ENCODE results near the gene DYDC2. TPM values are rescaled to one million over a fixed set of nuclear protein-coding genes. Genes with fewer than 3 reads are reported as not detected.

DYDC2 gene
- total and polyA plus RNA-seq, 2 experiments from 2014 or later, result 8.1 to 9.0 TPM

DNA sequence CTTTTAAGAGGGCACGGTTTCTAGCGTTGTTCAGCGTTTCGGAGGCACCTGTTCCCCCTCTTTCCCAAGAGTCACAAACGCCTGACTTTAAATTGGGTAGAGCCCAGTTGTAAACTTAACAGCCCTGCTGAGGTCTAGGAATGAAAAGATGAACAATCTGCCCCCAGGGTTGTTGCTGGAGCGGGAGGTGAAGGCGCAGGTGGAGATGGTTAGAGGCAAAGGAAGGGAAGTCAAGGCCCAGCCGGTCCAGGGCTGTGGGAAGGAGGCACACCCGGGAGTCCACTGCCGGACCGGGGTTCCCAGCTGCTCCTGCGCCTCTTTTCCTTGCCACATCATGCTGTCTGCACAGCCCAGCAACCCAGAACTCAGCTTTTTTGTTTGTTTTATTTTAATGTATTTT, 52.5 kb downstream of the DYDC2 start (continued):
- TF ChIP-seq, protein P1, sequence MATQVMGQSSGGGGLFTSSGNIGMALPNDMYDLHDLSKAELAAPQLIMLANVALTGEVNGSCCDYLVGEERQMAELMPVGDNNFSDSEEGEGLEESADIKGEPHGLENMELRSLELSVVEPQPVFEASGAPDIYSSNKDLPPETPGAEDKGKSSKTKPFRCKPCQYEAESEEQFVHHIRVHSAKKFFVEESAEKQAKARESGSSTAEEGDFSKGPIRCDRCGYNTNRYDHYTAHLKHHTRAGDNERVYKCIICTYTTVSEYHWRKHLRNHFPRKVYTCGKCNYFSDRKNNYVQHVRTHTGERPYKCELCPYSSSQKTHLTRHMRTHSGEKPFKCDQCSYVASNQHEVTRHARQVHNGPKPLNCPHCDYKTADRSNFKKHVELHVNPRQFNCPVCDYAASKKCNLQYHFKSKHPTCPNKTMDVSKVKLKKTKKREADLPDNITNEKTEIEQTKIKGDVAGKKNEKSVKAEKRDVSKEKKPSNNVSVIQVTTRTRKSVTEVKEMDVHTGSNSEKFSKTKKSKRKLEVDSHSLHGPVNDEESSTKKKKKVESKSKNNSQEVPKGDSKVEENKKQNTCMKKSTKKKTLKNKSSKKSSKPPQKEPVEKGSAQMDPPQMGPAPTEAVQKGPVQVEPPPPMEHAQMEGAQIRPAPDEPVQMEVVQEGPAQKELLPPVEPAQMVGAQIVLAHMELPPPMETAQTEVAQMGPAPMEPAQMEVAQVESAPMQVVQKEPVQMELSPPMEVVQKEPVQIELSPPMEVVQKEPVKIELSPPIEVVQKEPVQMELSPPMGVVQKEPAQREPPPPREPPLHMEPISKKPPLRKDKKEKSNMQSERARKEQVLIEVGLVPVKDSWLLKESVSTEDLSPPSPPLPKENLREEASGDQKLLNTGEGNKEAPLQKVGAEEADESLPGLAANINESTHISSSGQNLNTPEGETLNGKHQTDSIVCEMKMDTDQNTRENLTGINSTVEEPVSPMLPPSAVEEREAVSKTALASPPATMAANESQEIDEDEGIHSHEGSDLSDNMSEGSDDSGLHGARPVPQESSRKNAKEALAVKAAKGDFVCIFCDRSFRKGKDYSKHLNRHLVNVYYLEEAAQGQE (IDR thresholded peaks at IDR 0.05; ENCODE audit: unreplicated experiment), result no peak

DNA sequence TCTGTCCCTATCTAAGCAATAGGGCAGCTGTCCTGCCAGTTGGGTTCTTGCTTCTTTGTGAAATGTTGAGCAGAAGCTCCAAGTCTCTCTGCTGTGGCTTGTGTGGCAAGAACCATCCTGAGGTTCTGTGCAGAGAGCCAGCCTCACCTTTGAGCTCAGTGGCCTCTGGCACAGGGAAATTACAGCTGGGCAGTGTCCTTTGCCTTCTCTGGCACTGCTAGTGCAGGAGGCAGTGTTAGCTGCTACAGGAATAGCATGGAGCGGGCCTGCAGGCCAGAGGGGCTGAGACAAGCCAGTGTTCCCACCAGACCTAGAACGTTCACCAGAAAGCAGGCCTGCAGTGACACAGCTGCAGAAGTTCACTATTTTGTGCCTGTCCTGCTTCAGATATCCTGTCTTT, 53.5 kb downstream of the DYDC2 start:
- H3K27ac Mint-ChIP-seq, result no peak overlapping the region
- Histone ChIP-seq H3F3A (replicated peaks; ENCODE audit: low read depth) (0 out of 2 replicates have a peak, but pooled peaks cover 5% of the 10 kb centered on the region), H3K4me1 (ENCODE audit: insufficient read depth) (peaks cover 26% of the 10 kb centered on the region; the same call in 1 of the 2 replicates)

DNA sequence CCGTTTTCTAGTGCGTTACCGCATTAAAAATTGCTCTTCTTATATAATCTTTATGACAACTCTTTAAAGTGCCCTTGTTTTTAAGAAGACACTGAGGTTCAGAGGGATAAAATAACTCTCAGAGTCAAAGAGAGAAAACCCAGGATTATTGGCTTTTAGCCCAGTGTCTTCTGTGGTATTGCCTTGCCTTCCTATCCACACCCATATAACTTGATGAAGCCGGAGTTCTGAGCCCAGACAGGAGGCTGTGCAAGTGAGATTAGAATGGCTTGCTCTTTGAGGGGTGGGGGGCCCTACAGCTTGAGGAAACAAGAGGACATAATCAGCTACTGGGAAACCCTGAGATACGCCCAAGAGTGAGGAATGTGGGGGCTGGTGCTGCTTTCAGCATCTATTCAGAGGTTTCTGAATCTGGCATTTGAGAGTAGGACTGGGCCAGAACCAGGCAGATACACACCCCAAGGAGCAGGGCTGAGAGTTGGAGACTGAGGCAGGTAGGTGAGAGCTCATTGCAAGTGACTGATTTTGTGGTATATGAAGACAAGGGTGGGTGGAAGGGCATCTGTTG, 54.1 kb downstream of the DYDC2 start:
- Mint-ChIP-seq H3K27me3 (ENCODE audit: insufficient read depth, low read depth, poor library complexity) (peaks cover 14% of the 10 kb centered on the region), H3K9me3 (no peaks in the 10 kb centered on the region), H3K36me3 (ENCODE audit: low read depth) (peaks cover 4% of the 10 kb centered on the region; the same call in 1 of the 3 replicates), H3K4me3 (no peak overlapping the region), H3K4me1 (peaks cover 49% of the 10 kb centered on the region), H3K27ac (no peak overlapping the region)
- Histone ChIP-seq H3F3A (replicated peaks; ENCODE audit: low read depth) (0 out of 2 replicates have a peak, but pooled peaks cover 5% of the 10 kb centered on the region), H2AFZ (no peak overlapping the region), H3K27ac (ENCODE audit: low read depth) (no peak overlapping the region), H3K79me2 (replicated peaks; ENCODE audit: insufficient read depth) (peaks cover 14% of the 10 kb centered on the region), H3K4me3 (no peak overlapping the region), H3K4me2 (no peak overlapping the region), H3K36me3 (ENCODE audit: insufficient read depth) (no peaks in the 10 kb centered on the region), H3K27me3 (ENCODE audit: insufficient read depth) (peaks cover 33% of the 10 kb centered on the region), H3K4me1 (ENCODE audit: insufficient read depth) (peaks cover 26% of the 10 kb centered on the region; the same call in 1 of the 2 replicates), H3K9me2 (ENCODE audit: insufficient read depth) (no peaks in the 10 kb centered on the region), H4K20me1 (replicated peaks; ENCODE audit: insufficient read depth) (peaks cover 18% of the 10 kb centered on the region)
- no peak for ATAC-seq
- TF ChIP-seq, protein P2, sequence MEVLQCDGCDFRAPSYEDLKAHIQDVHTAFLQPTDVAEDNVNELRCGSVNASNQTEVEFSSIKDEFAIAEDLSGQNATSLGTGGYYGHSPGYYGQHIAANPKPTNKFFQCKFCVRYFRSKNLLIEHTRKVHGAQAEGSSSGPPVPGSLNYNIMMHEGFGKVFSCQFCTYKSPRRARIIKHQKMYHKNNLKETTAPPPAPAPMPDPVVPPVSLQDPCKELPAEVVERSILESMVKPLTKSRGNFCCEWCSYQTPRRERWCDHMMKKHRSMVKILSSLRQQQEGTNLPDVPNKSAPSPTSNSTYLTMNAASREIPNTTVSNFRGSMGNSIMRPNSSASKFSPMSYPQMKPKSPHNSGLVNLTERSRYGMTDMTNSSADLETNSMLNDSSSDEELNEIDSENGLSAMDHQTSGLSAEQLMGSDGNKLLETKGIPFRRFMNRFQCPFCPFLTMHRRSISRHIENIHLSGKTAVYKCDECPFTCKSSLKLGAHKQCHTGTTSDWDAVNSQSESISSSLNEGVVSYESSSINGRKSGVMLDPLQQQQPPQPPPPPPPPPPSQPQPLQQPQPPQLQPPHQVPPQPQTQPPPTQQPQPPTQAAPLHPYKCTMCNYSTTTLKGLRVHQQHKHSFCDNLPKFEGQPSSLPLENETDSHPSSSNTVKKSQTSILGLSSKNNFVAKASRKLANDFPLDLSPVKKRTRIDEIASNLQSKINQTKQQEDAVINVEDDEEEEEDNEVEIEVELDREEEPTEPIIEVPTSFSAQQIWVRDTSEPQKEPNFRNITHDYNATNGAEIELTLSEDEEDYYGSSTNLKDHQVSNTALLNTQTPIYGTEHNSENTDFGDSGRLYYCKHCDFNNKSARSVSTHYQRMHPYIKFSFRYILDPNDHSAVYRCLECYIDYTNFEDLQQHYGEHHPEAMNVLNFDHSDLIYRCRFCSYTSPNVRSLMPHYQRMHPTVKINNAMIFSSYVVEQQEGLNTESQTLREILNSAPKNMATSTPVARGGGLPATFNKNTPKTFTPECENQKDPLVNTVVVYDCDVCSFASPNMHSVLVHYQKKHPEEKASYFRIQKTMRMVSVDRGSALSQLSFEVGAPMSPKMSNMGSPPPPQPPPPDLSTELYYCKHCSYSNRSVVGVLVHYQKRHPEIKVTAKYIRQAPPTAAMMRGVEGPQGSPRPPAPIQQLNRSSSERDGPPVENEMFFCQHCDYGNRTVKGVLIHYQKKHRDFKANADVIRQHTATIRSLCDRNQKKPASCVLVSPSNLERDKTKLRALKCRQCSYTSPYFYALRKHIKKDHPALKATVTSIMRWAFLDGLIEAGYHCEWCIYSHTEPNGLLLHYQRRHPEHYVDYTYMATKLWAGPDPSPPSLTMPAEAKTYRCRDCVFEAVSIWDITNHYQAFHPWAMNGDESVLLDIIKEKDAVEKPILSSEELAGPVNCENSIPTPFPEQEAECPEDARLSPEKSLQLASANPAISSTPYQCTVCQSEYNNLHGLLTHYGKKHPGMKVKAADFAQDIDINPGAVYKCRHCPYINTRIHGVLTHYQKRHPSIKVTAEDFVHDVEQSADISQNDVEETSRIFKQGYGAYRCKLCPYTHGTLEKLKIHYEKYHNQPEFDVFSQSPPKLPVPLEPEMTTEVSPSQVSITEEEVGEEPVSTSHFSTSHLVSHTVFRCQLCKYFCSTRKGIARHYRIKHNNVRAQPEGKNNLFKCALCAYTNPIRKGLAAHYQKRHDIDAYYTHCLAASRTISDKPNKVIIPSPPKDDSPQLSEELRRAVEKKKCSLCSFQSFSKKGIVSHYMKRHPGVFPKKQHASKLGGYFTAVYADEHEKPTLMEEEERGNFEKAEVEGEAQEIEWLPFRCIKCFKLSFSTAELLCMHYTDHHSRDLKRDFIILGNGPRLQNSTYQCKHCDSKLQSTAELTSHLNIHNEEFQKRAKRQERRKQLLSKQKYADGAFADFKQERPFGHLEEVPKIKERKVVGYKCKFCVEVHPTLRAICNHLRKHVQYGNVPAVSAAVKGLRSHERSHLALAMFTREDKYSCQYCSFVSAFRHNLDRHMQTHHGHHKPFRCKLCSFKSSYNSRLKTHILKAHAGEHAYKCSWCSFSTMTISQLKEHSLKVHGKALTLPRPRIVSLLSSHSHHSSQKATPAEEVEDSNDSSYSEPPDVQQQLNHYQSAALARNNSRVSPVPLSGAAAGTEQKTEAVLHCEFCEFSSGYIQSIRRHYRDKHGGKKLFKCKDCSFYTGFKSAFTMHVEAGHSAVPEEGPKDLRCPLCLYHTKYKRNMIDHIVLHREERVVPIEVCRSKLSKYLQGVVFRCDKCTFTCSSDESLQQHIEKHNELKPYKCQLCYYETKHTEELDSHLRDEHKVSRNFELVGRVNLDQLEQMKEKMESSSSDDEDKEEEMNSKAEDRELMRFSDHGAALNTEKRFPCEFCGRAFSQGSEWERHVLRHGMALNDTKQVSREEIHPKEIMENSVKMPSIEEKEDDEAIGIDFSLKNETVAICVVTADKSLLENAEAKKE (CRISPR knock-in tag; IDR thresholded peaks at IDR 0.05), result no peak
- TF ChIP-seq JUNB (IDR thresholded peaks at IDR 0.05; ENCODE audit: unreplicated experiment) (no peak), STAT1 (IDR thresholded peaks at IDR 0.05; ENCODE audit: unreplicated experiment) (no peak)
- TF ChIP-seq, protein P1 (IDR thresholded peaks at IDR 0.05; ENCODE audit: unreplicated experiment), result no peak
- no peak for DNase-seq (ENCODE audit: low spot score)

More for the DNA sequence above, 53.5 kb downstream of the DYDC2 start:
- Histone ChIP-seq H3K4me2 (no peak overlapping the region), H4K20me1 (replicated peaks; ENCODE audit: insufficient read depth) (peaks cover 14% of the 10 kb centered on the region), H3K4me3 (0 out of 2 replicates have a peak overlapping the region, but pooled peaks have one; percentile 83), H3K9me2 (ENCODE audit: insufficient read depth) (no peaks in the 10 kb centered on the region), H3K27ac (ENCODE audit: low read depth) (no peak overlapping the region), H3K79me2 (replicated peaks; ENCODE audit: insufficient read depth) (peaks cover 9% of the 10 kb centered on the region), H3K36me3 (ENCODE audit: insufficient read depth) (no peaks in the 10 kb centered on the region), H3K27me3 (ENCODE audit: insufficient read depth) (peaks cover 29% of the 10 kb centered on the region), H2AFZ (no peak overlapping the region)
- Mint-ChIP-seq H3K27me3 (ENCODE audit: insufficient read depth, low read depth, poor library complexity) (peaks cover 14% of the 10 kb centered on the region), H3K9me3 (no peaks in the 10 kb centered on the region), H3K36me3 (ENCODE audit: low read depth) (peaks cover 4% of the 10 kb centered on the region; the same call in 1 of the 3 replicates), H3K4me1 (peaks cover 48% of the 10 kb centered on the region), H3K4me3 (peak overlapping the region; percentile 45; the same call in 2 of the 3 replicates)
- TF ChIP-seq CREB1 (CRISPR knock-in tag; IDR thresholded peaks at IDR 0.05; ENCODE audit: low read depth) (no peak), EZH2phosphoT487 (IDR thresholded peaks at IDR 0.05; ENCODE audit: unreplicated experiment) (no peak)
- ATAC-seq (no peak), DNase-seq (ENCODE audit: low spot score) (no peak)
